Stimulated activated CD4-positive, alpha-beta T cell treated with anti-CD3 and anti-CD28 coated beads, Interleukin-4, amount 100 ng/mL, for 1 hour (primary cell): Measurements from ENCODE around the gene TFF1.

ENCODE experiments used
- DNase-seq: peaks from one replicate; pipeline ENCODE4 v3.0.0-alpha.2; 2020

Gene TFF1

DNA sequence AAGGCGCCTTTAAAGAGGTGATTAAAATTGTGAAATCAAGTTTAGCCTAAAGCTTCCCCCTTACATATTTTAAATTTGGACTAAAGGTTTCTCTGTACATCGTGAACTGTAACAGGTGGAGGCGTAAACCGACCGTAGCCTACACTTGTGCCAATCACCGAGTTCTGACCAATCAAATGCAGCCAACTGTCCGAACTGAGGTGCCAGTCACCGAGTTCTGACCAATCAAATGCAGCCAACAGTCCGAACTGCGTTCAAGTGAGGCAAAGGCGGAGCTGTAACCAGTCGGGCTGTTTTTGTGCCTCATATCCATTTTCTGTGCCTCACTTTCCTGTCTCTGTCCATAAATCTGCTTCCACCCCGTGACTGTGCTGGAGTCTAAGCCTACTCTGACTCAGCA, 7.4 kb downstream of the TFF1 start:
- no peak for DNase-seq

- DNase-seq = no peak
Measured at GRCh38 chr21:42358261-42358660, 8.1 kb downstream of the TFF1 start.

- no peak for DNase-seq
Measured at GRCh38 chr21:42357307-42357706, 9.0 kb downstream of the TFF1 start.

DNA sequence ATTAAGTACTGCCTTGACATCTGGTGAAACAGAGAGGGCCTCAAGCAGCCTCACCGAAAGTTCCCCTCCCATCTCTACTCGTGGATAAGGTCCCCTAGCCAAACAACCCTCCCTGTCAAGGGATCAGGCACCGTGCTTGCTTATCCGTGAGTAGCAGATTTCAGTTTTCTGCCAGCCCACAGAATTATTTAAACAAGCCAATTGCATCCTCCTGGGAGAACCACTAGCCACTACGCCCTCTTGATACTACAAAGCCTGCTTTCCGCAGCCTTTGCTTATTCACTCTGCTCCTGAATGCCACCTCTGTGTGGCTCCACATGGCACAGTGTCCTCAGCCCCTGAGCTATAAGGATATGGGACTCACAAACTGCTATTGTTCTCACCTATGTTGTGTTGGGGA, 9.7 kb downstream of the TFF1 start:
- no peak for DNase-seq

- no peak for DNase-seq
Measured at GRCh38 chr21:42356046-42356445, 10.3 kb downstream of the TFF1 start.

- DNase-seq = no peak
Measured at GRCh38 chr21:42353623-42354022, 12.7 kb downstream of the TFF1 start.

GRCh38 chr21:42352441-42353095, 13.8 kb downstream of the TFF1 start:
- no peak for DNase-seq

GRCh38 chr21:42351626-42352440, 14.5 kb downstream of the TFF1 start:
- no peak for DNase-seq

DNA sequence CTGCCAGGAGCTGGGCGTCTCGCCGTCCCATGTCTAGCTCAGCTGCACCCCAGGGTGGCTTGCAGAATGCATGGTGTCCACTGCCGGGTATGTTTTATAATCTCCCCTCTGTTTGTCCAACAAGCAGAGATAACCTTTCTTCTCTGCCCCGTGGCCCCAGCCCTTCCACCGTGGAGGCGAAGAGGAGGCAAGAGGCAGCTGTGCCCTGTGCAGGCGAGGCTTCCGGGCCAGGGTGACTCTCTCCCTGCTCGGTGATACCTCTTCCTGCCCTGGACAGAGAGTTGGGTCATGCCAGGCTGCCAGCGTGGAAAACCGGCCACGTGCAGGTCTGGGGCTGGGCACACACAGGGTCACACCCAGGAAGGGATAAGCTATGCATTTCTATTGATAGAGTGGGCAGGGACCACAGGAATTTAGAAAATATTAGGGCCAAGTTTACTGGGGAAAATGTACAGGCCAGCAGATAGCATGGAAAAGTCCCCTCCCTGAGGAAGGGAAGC, 15.4 kb downstream of the TFF1 start, which contains the start of gene TFF2:
TSS of gene TFF2 (minus strand) at position 68 of the 500 bp plus-strand sequence. CDS start at position 31, 37 bp downstream.
- no peak for DNase-seq

- no peak for DNase-seq
Measured at GRCh38 chr21:42350318-42350910, 15.9 kb downstream of the TFF1 start.

GRCh38 chr21:42349420-42350317, 16.7 kb downstream of the TFF1 start:
- no peak for DNase-seq

GRCh38 chr21:42348762-42349161, 17.6 kb downstream of the TFF1 start:
- DNase-seq = no peak

DNA sequence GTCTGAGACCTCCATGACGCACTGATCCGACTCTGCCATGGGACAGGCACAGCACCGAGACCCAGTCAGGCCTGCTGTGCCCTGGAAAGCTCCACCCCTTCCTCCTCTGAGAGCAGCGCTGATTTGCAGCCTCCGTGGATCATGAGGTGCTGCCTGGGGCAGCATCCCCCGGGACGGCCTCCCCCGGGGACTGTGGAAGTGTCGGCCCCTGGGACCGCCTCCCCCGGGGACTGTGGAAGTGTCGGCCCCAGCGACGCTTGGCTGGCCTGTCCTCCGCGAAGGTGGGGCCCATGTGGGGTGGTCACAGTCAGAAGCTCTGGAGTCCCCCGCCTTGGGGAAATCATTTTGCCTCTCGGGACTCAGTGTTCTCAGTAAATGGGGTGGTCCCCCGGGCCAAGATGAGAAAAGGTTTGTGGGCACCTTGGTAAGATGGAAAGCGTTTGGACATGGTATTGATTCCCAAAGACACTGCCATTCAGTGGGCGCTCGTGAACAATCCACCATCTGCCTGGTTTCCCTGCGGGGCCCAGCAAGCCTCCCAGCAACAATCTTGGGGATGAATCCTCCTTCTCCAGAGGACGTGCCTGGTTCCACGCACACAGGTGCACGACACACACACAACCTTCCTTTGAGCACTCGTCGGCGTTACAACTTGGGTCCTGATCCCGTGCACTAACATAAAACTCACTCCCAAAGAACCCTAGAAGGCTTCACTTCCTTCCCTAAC, 18.6 kb downstream of the TFF1 start:
- no peak for DNase-seq

GRCh38 chr21:42346866-42347600, 19.3 kb downstream of the TFF1 start:
- no peak for DNase-seq

GRCh38 chr21:42346441-42346840, 19.9 kb downstream of the TFF1 start:
- DNase-seq = no peak

DNA sequence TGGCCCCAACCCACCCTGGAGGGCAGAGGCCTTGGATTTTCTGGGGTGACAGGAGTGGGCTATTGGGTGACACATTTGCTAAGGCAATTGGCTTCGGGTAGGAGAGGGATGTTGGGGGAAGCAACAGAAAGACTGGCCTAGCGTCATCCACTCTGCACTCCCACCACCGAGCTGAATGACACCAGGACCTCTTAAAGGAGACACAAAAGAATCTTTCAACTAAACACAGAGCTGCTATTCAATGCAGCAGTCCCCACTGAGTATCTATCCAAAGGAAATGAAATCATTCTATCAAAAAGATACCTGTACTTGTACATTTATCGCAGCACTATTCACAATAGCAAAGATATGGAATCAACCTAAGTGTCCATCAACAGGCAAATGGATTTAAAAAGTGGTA, 21.7 kb downstream of the TFF1 start:
- no peak for DNase-seq

GRCh38 chr21:42343963-42344510, 22.3 kb downstream of the TFF1 start:
- no peak for DNase-seq

DNA sequence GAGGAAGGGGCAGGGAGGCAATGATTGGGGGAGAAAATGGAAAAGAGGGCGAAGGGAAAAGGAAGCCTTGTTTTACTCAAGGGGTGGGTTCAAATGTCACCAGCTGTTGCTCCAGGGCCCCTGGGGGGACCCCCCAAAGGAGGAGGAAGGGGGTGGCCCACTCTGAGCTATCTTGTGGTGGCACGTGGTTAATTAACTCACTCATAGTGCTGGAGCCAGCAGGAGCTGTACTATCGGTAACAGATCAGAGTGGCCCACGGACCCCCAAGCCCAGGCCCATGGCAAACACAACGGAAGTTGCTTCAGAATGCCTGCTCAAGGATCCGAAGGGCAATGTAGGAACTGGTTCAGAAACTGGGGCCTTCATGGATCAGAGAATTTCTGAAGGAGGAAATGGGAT, 22.8 kb downstream of the TFF1 start:
- DNase-seq = no peak

GRCh38 chr21:42343101-42343500, 23.2 kb downstream of the TFF1 start:
- DNase-seq = no peak

DNA sequence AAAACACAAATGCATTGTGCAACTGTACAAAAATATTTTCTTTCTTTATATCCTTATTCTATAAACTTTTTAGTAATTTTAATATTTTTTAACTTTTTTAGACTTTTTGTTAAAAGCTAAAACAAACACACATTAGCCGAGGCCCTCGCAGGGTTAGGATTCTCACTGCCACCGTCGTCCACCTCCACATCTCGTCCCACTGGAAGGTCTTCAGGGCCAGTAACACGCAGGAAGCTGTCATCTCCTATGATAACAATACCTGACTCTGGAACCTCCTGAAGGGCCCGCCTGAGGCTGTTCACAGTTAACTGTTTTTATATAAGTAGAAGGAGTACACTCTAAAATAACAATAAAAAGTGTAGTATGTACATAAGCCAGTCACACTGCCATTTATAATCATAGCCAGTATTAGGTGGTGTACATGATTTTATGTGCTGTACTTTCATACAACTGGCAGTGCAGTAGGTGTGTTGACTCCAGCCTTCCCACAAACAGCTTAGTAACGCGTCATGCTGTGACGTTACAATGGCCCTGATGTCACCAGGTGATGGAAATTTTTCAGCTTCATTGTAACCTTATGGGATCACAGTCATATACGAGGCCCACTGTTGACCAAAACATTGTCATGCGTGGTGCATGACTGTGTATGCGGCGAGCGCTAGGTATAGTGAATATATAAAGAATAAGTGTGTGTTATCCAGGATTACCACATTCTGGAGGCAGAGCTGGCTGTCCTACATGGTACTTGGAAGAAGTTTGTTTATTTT, 24.4 kb downstream of the TFF1 start:
- no peak for DNase-seq
